ENCODE results near the gene FLNB. TPM values are rescaled to one million over a fixed set of nuclear protein-coding genes. Genes with fewer than 3 reads are reported as not detected.
A peak's percentile ranks its signal among the peaks of the same experiment; 100 is the strongest.

FLNB gene
- total RNA-seq, 2 donors from 2014 or later: 331 to 408 TPM

GRCh38 chr3:58148049-58148448, 139.8 kb downstream of the FLNB start:
- TF ChIP-seq CTCF (IDR thresholded peaks at IDR 0.05) (no peak), POLR2AphosphoS5 (IDR thresholded peaks at IDR 0.05) (no peak), POLR2A (IDR thresholded peaks at IDR 0.05) (no peak)
- Histone ChIP-seq H3K4me3 (no peak overlapping the region), H3K27me3 (replicated peaks; ENCODE audit: insufficient read depth) (no peaks in the 10 kb centered on the region), H3K9me3 (no peaks in the 10 kb centered on the region), H3K4me1 (replicated peaks) (peaks cover 5% of the 10 kb centered on the region), H3K36me3 (peaks cover 0 to 16% of the 10 kb centered on the region in 2 donors), H3K27ac (peak overlapping the region; percentile 42 to 88)
- WGBS: 94% methylated on average over 9 of the region's 9 CpGs
- no peak for DNase-seq (ENCODE audit: low spot score)
- intact Hi-C loops (cut with DNase I): no loop called here

GRCh38 chr3:58150130-58150809, 142.0 kb downstream of the FLNB start:
- peak overlapping the region; percentile 80 to 88 for H3K27ac ChIP-seq
- no peaks in the 10 kb centered on the region for H3K27me3 ChIP-seq (replicated peaks; ENCODE audit: insufficient read depth)
- intact Hi-C loops (cut with DNase I): no loop called here
- peaks cover 5% of the 10 kb centered on the region for H3K4me1 ChIP-seq (replicated peaks)
- H3K4me3 ChIP-seq: no peak overlapping the region
- H3K36me3 ChIP-seq: peaks cover 3 to 23% of the 10 kb centered on the region in 2 donors
- peak; percentile 82 for DNase-seq (ENCODE audit: low spot score)
- no peaks in the 10 kb centered on the region for H3K9me3 ChIP-seq
- TF ChIP-seq POLR2A (IDR thresholded peaks at IDR 0.05) (no peak), POLR2AphosphoS5 (IDR thresholded peaks at IDR 0.05) (peak; percentile 84)
- 19% methylated on average over 14 of the region's 14 CpGs for WGBS

GRCh38 chr3:58150810-58151199, 142.6 kb downstream of the FLNB start:
- H3K4me3 ChIP-seq: no peak overlapping the region
- no peaks in the 10 kb centered on the region for H3K9me3 ChIP-seq
- no peaks in the 10 kb centered on the region for H3K27me3 ChIP-seq (replicated peaks; ENCODE audit: insufficient read depth)
- peak overlapping the region; percentile 80 to 88 for H3K27ac ChIP-seq
- peaks cover 5% of the 10 kb centered on the region for H3K4me1 ChIP-seq (replicated peaks)
- intact Hi-C loops (cut with DNase I): no loop called here
- TF ChIP-seq POLR2A (IDR thresholded peaks at IDR 0.05) (no peak), POLR2AphosphoS5 (IDR thresholded peaks at IDR 0.05) (peak; percentile 61)
- peaks cover 3 to 23% of the 10 kb centered on the region in 2 donors for H3K36me3 ChIP-seq
- DNase-seq (ENCODE audit: low spot score): peak; percentile 88
- WGBS: 37% methylated on average over 13 of the region's 13 CpGs

- Histone ChIP-seq H3K36me3 (peaks cover 3 to 23% of the 10 kb centered on the region in 2 donors), H3K9me3 (no peaks in the 10 kb centered on the region), H3K27ac (peak overlapping the region; percentile 80 to 88), H3K4me3 (no peak overlapping the region), H3K27me3 (replicated peaks; ENCODE audit: insufficient read depth) (no peaks in the 10 kb centered on the region), H3K4me1 (replicated peaks) (peaks cover 5% of the 10 kb centered on the region)
- intact Hi-C loops (cut with DNase I): no loop called here
- DNase-seq (ENCODE audit: low spot score): no peak
- TF ChIP-seq CTCF (IDR thresholded peaks at IDR 0.05) (no peak), POLR2AphosphoS5 (IDR thresholded peaks at IDR 0.05) (no peak), POLR2A (IDR thresholded peaks at IDR 0.05) (no peak)
- 72% methylated on average over 3 of the region's 3 CpGs for WGBS
These were observed 143.4 kb downstream of the FLNB start for GRCh38 chr3:58151637-58152036.

- Histone ChIP-seq H3K4me3 (no peak overlapping the region), H3K27me3 (replicated peaks; ENCODE audit: insufficient read depth) (no peaks in the 10 kb centered on the region), H3K4me1 (replicated peaks) (peaks cover 5% of the 10 kb centered on the region), H3K9me3 (no peaks in the 10 kb centered on the region), H3K27ac (peak overlapping the region; percentile 80 to 88), H3K36me3 (peaks cover 3 to 23% of the 10 kb centered on the region in 2 donors)
- 94% methylated on average over 17 of the region's 17 CpGs for WGBS
- intact Hi-C loops (cut with DNase I): no loop called here
- no peak for TF ChIP-seq CTCF (IDR thresholded peaks at IDR 0.05)
- TF ChIP-seq POLR2AphosphoS5 (IDR thresholded peaks at IDR 0.05): no peak
- no peak for TF ChIP-seq POLR2A (IDR thresholded peaks at IDR 0.05)
- no peak for DNase-seq (ENCODE audit: low spot score)
These were observed 144.2 kb downstream of the FLNB start for GRCh38 chr3:58152225-58153015.

Measured in prostate gland (tissue), 2 donors.